ENCODE results near the gene DLG4.
A peak's percentile ranks its signal among the peaks of the same experiment; 100 is the strongest.

DLG4 gene

DNA sequence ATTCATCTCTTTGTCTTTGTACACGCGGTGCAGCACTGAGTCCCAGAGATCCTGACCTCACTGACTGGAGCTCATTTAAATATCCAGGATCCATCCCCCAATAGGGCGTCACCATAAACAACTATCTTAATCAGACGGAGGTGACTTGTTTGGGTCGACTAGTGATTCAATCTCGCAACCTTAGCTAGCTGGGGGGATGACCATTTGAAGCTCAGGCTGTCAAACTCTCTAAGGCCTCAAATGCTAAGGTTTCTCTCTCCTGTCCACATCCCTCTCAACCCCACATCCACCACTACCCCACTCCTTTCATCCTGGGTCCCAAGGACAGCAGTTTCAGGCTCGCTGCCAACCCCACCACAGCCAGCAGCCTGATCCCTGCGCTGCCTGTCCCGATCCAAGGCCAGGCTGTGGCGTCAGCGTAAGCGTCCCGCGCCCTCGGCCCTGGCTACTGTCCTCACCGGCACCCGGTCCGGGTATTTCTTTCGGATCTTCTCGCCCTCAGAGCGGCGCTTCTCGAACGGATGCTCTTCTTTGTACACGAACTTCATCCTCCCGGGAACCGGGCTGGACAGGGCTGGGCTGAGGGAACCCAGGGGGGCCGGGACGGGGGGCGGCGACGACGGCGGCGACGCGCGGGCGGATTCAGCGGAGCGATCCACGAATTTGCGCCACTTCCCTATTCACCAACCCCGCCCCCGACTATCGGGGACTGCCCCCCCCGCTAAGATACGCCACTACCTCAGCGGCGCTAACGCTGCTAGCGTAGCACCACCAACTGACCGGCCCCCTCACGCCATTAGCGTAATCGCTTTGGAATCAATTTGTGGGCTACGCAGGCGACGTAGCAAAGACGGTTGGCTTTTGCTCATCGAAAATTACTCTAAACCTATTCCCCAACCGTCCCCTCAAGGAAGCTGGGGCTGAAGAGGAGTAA is 22.4 kb upstream of the DLG4 start, which contains the start of gene GABARAP (continued):
- TF ChIP-seq KLF16 (tag by site-specific recombination; IDR thresholded peaks at IDR 0.05) (peak; percentile 88), WT1 (tag by site-specific recombination; IDR thresholded peaks at IDR 0.05) (peak; percentile 30; the same call in 1 of the 2 replicates), ZNF114 (tag by site-specific recombination; IDR thresholded peaks at IDR 0.05) (no peak), ZBTB48 (tag by site-specific recombination; IDR thresholded peaks at IDR 0.05) (peak; percentile 92), FEZF1 (tag by site-specific recombination; IDR thresholded peaks at IDR 0.05) (no peak), ZNF248 (tag by site-specific recombination; IDR thresholded peaks at IDR 0.05) (no peak), GLI4 (tag by site-specific recombination; IDR thresholded peaks at IDR 0.05) (no peak), ZEB2 (tag by site-specific recombination; IDR thresholded peaks at IDR 0.05) (peak; percentile 73), ZNF658 (tag by site-specific recombination; IDR thresholded peaks at IDR 0.05) (no peak), ZNF530 (tag by site-specific recombination; IDR thresholded peaks at IDR 0.05; ENCODE audit: low read depth) (no peak), TCF7L2 (IDR thresholded peaks at IDR 0.05; ENCODE audit: borderline replicate concordance, low read depth, low read length) (no peak), ZNF146 (tag by site-specific recombination; IDR thresholded peaks at IDR 0.05) (no peak), ZNF423 (tag by site-specific recombination; IDR thresholded peaks at IDR 0.05) (no peak), ZNF621 (tag by site-specific recombination; IDR thresholded peaks at IDR 0.05) (no peak), ZNF747 (tag by site-specific recombination; IDR thresholded peaks at IDR 0.05) (no peak)
- TF ChIP-seq, protein P1, sequence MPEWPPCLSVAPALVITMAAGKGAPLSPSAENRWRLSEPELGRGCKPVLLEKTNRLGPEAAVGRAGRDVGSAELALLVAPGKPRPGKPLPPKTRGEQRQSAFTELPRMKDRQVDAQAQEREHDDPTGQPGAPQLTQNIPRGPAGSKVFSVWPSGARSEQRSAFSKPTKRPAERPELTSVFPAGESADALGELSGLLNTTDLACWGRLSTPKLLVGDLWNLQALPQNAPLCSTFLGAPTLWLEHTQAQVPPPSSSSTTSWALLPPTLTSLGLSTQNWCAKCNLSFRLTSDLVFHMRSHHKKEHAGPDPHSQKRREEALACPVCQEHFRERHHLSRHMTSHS (tag by site-specific recombination; IDR thresholded peaks at IDR 0.05): no peak
- TF ChIP-seq, protein P2, sequence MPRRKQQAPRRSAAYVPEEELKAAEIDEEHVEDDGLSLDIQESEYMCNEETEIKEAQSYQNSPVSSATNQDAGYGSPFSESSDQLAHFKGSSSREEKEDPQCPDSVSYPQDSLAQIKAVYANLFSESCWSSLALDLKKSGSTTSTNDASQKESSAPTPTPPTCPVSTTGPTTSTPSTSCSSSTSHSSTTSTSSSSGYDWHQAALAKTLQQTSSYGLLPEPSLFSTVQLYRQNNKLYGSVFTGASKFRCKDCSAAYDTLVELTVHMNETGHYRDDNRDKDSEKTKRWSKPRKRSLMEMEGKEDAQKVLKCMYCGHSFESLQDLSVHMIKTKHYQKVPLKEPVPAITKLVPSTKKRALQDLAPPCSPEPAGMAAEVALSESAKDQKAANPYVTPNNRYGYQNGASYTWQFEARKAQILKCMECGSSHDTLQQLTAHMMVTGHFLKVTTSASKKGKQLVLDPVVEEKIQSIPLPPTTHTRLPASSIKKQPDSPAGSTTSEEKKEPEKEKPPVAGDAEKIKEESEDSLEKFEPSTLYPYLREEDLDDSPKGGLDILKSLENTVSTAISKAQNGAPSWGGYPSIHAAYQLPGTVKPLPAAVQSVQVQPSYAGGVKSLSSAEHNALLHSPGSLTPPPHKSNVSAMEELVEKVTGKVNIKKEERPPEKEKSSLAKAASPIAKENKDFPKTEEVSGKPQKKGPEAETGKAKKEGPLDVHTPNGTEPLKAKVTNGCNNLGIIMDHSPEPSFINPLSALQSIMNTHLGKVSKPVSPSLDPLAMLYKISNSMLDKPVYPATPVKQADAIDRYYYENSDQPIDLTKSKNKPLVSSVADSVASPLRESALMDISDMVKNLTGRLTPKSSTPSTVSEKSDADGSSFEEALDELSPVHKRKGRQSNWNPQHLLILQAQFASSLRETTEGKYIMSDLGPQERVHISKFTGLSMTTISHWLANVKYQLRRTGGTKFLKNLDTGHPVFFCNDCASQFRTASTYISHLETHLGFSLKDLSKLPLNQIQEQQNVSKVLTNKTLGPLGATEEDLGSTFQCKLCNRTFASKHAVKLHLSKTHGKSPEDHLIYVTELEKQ (tag by site-specific recombination; IDR thresholded peaks at IDR 0.05; ENCODE audit: borderline replicate concordance): 0 out of 2 replicates have a peak, but pooled peaks have one; percentile 22
- TF ChIP-seq, protein P3, sequence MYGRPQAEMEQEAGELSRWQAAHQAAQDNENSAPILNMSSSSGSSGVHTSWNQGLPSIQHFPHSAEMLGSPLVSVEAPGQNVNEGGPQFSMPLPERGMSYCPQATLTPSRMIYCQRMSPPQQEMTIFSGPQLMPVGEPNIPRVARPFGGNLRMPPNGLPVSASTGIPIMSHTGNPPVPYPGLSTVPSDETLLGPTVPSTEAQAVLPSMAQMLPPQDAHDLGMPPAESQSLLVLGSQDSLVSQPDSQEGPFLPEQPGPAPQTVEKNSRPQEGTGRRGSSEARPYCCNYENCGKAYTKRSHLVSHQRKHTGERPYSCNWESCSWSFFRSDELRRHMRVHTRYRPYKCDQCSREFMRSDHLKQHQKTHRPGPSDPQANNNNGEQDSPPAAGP (tag by site-specific recombination; IDR thresholded peaks at IDR 0.05): peak; percentile 66; the same call in 1 of the 2 replicates
- TF ChIP-seq, protein P4, sequence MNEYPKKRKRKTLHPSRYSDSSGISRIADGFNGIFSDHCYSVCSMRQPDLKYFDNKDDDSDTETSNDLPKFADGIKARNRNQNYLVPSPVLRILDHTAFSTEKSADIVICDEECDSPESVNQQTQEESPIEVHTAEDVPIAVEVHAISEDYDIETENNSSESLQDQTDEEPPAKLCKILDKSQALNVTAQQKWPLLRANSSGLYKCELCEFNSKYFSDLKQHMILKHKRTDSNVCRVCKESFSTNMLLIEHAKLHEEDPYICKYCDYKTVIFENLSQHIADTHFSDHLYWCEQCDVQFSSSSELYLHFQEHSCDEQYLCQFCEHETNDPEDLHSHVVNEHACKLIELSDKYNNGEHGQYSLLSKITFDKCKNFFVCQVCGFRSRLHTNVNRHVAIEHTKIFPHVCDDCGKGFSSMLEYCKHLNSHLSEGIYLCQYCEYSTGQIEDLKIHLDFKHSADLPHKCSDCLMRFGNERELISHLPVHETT (tag by site-specific recombination; IDR thresholded peaks at IDR 0.05): peak; percentile 24; the same call in 1 of the 2 replicates
- TF ChIP-seq, protein P5, sequence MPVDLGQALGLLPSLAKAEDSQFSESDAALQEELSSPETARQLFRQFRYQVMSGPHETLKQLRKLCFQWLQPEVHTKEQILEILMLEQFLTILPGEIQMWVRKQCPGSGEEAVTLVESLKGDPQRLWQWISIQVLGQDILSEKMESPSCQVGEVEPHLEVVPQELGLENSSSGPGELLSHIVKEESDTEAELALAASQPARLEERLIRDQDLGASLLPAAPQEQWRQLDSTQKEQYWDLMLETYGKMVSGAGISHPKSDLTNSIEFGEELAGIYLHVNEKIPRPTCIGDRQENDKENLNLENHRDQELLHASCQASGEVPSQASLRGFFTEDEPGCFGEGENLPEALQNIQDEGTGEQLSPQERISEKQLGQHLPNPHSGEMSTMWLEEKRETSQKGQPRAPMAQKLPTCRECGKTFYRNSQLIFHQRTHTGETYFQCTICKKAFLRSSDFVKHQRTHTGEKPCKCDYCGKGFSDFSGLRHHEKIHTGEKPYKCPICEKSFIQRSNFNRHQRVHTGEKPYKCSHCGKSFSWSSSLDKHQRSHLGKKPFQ (tag by site-specific recombination; IDR thresholded peaks at IDR 0.05): no peak
- TF ChIP-seq, protein P6, sequence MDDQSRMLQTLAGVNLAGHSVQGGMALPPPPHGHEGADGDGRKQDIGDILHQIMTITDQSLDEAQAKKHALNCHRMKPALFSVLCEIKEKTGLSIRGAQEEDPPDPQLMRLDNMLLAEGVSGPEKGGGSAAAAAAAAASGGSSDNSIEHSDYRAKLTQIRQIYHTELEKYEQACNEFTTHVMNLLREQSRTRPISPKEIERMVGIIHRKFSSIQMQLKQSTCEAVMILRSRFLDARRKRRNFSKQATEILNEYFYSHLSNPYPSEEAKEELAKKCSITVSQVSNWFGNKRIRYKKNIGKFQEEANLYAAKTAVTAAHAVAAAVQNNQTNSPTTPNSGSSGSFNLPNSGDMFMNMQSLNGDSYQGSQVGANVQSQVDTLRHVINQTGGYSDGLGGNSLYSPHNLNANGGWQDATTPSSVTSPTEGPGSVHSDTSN (CRISPR knock-in tag; IDR thresholded peaks at IDR 0.05): peak; percentile 48; the same call in 1 of the 2 replicates
- TF ChIP-seq, protein P7, sequence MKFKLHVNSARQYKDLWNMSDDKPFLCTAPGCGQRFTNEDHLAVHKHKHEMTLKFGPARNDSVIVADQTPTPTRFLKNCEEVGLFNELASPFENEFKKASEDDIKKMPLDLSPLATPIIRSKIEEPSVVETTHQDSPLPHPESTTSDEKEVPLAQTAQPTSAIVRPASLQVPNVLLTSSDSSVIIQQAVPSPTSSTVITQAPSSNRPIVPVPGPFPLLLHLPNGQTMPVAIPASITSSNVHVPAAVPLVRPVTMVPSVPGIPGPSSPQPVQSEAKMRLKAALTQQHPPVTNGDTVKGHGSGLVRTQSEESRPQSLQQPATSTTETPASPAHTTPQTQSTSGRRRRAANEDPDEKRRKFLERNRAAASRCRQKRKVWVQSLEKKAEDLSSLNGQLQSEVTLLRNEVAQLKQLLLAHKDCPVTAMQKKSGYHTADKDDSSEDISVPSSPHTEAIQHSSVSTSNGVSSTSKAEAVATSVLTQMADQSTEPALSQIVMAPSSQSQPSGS (tag by site-specific recombination; IDR thresholded peaks at IDR 0.05; ENCODE audit: low read depth): peak; percentile 55; the same call in 1 of the 2 replicates
- TF ChIP-seq, protein P8, sequence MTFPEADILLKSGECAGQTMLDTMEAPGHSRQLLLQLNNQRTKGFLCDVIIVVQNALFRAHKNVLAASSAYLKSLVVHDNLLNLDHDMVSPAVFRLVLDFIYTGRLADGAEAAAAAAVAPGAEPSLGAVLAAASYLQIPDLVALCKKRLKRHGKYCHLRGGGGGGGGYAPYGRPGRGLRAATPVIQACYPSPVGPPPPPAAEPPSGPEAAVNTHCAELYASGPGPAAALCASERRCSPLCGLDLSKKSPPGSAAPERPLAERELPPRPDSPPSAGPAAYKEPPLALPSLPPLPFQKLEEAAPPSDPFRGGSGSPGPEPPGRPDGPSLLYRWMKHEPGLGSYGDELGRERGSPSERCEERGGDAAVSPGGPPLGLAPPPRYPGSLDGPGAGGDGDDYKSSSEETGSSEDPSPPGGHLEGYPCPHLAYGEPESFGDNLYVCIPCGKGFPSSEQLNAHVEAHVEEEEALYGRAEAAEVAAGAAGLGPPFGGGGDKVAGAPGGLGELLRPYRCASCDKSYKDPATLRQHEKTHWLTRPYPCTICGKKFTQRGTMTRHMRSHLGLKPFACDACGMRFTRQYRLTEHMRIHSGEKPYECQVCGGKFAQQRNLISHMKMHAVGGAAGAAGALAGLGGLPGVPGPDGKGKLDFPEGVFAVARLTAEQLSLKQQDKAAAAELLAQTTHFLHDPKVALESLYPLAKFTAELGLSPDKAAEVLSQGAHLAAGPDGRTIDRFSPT (tag by site-specific recombination; IDR thresholded peaks at IDR 0.05): no peak; the same call in 1 of the 2 replicates

Measured in HEK293 (cell line).